ENCODE results near the gene SAE1. TPM values are rescaled to one million over a fixed set of nuclear protein-coding genes. Genes with fewer than 3 reads are reported as not detected.
A peak's percentile ranks its signal among the peaks of the same experiment; 100 is the strongest.

SAE1 gene
- total and polyA plus RNA-seq, 2 donors (not counting 1 experiment from before 2014, with no cell fraction given), result 26.5 to 45.1 TPM

GRCh38 chr19:47232422-47233211, 102.0 kb downstream of the SAE1 start:
- Histone ChIP-seq H3K36me3 (replicated peaks in 1 of 2; ENCODE audit: control extremely low read depth in 1 of 2, control insufficient read depth in 1 of 2, extremely low read depth in 1 of 2, insufficient read depth in 2 of 2, low read length in 1 of 2) (no peaks in the 10 kb centered on the region), H3K9me3 (ENCODE audit: control extremely low read depth in 1 of 3, control insufficient read depth in 2 of 3, insufficient read depth in 1 of 3, low read length in 2 of 3) (no peaks in the 10 kb centered on the region), H3K4me1 (ENCODE audit: control insufficient read depth in 2 of 2, insufficient read depth in 2 of 2, low read length in 2 of 2) (peaks cover 34 to 42% of the 10 kb centered on the region in 2 donors), H3K4me3 (ENCODE audit: control extremely low read depth in 1 of 5, extremely low read depth in 1 of 5, insufficient read depth in 1 of 5, low read depth in 2 of 5, low read length in 4 of 5) (no peak overlapping the region), H3K9ac (ENCODE audit: low read length) (no peak overlapping the region), H2AFZ (ENCODE audit: insufficient read depth, low read depth, low read length, poor library complexity, severe bottlenecking) (no peak overlapping the region), H3K27me3 (replicated peaks in 1 of 4; ENCODE audit: control extremely low read depth in 1 of 4, control insufficient read depth in 3 of 4, insufficient read depth in 4 of 4, low read length in 3 of 4) (peaks cover 0 to 26% (median 0%) of the 10 kb centered on the region in 4 experiments), H4K20me1 (ENCODE audit: control insufficient read depth, insufficient read depth, low read length, poor library complexity, severe bottlenecking) (peaks cover 13% of the 10 kb centered on the region), H3K79me2 (ENCODE audit: control insufficient read depth, insufficient read depth, low read length) (no peaks in the 10 kb centered on the region), H3K4me2 (replicated peaks; ENCODE audit: low read depth, low read length, poor library complexity, severe bottlenecking) (no peak overlapping the region), H3K27ac (ENCODE audit: low read length in 2 of 2) (no peak overlapping the region)
- POLR2A ChIA-PET, result interaction anchor here (0.6 to 1.2 kb wide), 5 partner anchors 10 to 1386 kb away, joined by 3 to 5 read pairs (median 3); partner anchors contain the start of genes CCDC9 and RPL18
- CTCF ChIA-PET, result interaction anchor here (1.9 to 3.2 kb wide), 2 partner anchors 13 to 21 kb away, joined by 20 to 30 read pairs; no protein-coding TSS in a partner anchor
- Mint-ChIP-seq H3K27ac (peak overlapping the region; percentile 60), H3K4me3 (peak overlapping the region; percentile 75), H3K4me1 (peaks cover 17% of the 10 kb centered on the region), H3K9me3 (ENCODE audit: insufficient read depth) (no peaks in the 10 kb centered on the region), H3K27me3 (no peaks in the 10 kb centered on the region)
- intact Hi-C loops (cut with micrococcal nuclease), result no loop called here
- no peak for TF ChIP-seq EZH2 (IDR thresholded peaks at IDR 0.05; ENCODE audit: borderline replicate concordance, insufficient read depth, low read depth, low read length, poor library complexity, severe bottlenecking)
- TF ChIP-seq, protein P1, sequence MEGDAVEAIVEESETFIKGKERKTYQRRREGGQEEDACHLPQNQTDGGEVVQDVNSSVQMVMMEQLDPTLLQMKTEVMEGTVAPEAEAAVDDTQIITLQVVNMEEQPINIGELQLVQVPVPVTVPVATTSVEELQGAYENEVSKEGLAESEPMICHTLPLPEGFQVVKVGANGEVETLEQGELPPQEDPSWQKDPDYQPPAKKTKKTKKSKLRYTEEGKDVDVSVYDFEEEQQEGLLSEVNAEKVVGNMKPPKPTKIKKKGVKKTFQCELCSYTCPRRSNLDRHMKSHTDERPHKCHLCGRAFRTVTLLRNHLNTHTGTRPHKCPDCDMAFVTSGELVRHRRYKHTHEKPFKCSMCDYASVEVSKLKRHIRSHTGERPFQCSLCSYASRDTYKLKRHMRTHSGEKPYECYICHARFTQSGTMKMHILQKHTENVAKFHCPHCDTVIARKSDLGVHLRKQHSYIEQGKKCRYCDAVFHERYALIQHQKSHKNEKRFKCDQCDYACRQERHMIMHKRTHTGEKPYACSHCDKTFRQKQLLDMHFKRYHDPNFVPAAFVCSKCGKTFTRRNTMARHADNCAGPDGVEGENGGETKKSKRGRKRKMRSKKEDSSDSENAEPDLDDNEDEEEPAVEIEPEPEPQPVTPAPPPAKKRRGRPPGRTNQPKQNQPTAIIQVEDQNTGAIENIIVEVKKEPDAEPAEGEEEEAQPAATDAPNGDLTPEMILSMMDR (IDR thresholded peaks at IDR 0.05), result no peak
- WGBS (ENCODE audit: insufficient coverage), result 40% methylated on average over 11 of the region's 16 CpGs
- peak; percentile 54 for DNase-seq
- ATAC-seq (ENCODE audit: low read depth), result no peak
